WTC11 (cell line): Measurements from ENCODE around the gene AVPR2. TPM values are rescaled to one million over a fixed set of nuclear protein-coding genes. Genes with fewer than 3 reads are reported as not detected.

ENCODE experiments used
- ATAC-seq: fragments of 200-7000 bp; cut with Tn5 transposase; 2 replicates; pipeline ENCODE4 v1.10.0; 2021; ENCODE audit warnings: mild to moderate bottlenecking, moderate library complexity
- CTCF ChIA-PET: fragments of 300-600 bp; sonication (Branson Sonifier 250); formaldehyde crosslinking; loops from one replicate; lab custom pipeline; 2021; ENCODE audit warnings: antibody characterized with exemption; lab: Charles Lee
- POLR2A ChIA-PET: fragments of 350-600 bp; sonication (Branson Sonifier 250); formaldehyde crosslinking; loops from one replicate; lab custom pipeline; 2021; ENCODE audit warnings: antibody characterized with exemption; lab: Charles Lee
- DNase-seq: peaks from one replicate; pipeline ENCODE4 v3.0.0; 2021; ENCODE audit warnings: low spot score
- H3K27ac Mint-ChIP-seq: 2 replicates; pipeline ENCODE4 v1.8.0; 2021; ENCODE audit warnings: mixed read lengths
- H3K27me3 Mint-ChIP-seq: 2 replicates; pipeline ENCODE4 v1.8.0; 2021; ENCODE audit warnings: low read depth, mild to moderate bottlenecking, moderate library complexity, mixed read lengths
- H3K36me3 Mint-ChIP-seq: 2 replicates; pipeline ENCODE4 v1.8.0; 2021; ENCODE audit warnings: mixed read lengths
- H3K4me1 Mint-ChIP-seq: 2 replicates; pipeline ENCODE4 v1.8.0; 2022; ENCODE audit warnings: mixed read lengths
- H3K4me3 Mint-ChIP-seq: 2 replicates; pipeline ENCODE4 v1.8.0; 2021; ENCODE audit warnings: mild to moderate bottlenecking, moderate library complexity, mixed read lengths
- H3K9me3 Mint-ChIP-seq: 2 replicates; pipeline ENCODE4 v1.8.0; 2021; ENCODE audit warnings: mixed read lengths
- CREM ChIP-seq: sonication (generic); formaldehyde crosslinking; IDR thresholded peaks from 2 replicates; pipeline ENCODE4 v1.8.1; 2022; ENCODE audit warnings: mild to moderate bottlenecking, missing genetic modification reagents, moderate library complexity
- E2F1 ChIP-seq: sonication (generic); formaldehyde crosslinking; IDR thresholded peaks from 2 replicates; pipeline ENCODE4 v1.8.0; 2022; ENCODE audit warnings: mild to moderate bottlenecking, missing genetic modification reagents
- FOXJ3 ChIP-seq: sonication (generic); formaldehyde crosslinking; IDR thresholded peaks from 2 replicates; pipeline ENCODE4 v1.9.0; 2021; ENCODE audit warnings: missing genetic modification reagents, mild to moderate bottlenecking, borderline replicate concordance
- GRHL2 ChIP-seq: fragments of 250-450 bp; sonication (Bioruptor Pico); IDR thresholded peaks from 2 replicates; pipeline ENCODE4 v1.8.0; 2022; ENCODE audit warnings: mild to moderate bottlenecking, moderate library complexity; ENCODE audit not compliant: insufficient replicate concordance, severe bottlenecking
- GTF2I ChIP-seq: fragments of 250-450 bp; sonication (Bioruptor Pico); conservative IDR thresholded peaks from 2 replicates; pipeline ENCODE4 v1.4.0; 2021; ENCODE audit warnings: mild to moderate bottlenecking
- IRF2 ChIP-seq: sonication (generic); formaldehyde crosslinking; IDR thresholded peaks from 2 replicates; pipeline ENCODE4 v1.8.0; 2022; ENCODE audit warnings: low read depth, missing genetic modification reagents, borderline replicate concordance
- JUN ChIP-seq: sonication (generic); formaldehyde crosslinking; IDR thresholded peaks from 2 replicates; pipeline ENCODE4 v1.8.0; 2023; ENCODE audit warnings: mild to moderate bottlenecking, missing genetic modification reagents
- NFATC4 ChIP-seq: fragments of 250-450 bp; sonication (Bioruptor Pico); IDR thresholded peaks from 2 replicates; pipeline ENCODE4 v1.9.0; 2021; ENCODE audit warnings: mild to moderate bottlenecking
- NFE2L1 ChIP-seq: sonication (generic); formaldehyde crosslinking; IDR thresholded peaks from 2 replicates; pipeline ENCODE4 v1.8.1; 2023; ENCODE audit warnings: missing genetic modification reagents
- RORB ChIP-seq: fragments of 250-450 bp; sonication (Bioruptor Pico); IDR thresholded peaks from 2 replicates; pipeline ENCODE4 v1.9.0; 2021; ENCODE audit warnings: mild to moderate bottlenecking
- SMAD4 ChIP-seq: sonication (generic); formaldehyde crosslinking; IDR thresholded peaks from 2 replicates; pipeline ENCODE4 v1.8.0; 2022; ENCODE audit warnings: mild to moderate bottlenecking, missing genetic modification reagents
- SOX15 ChIP-seq: fragments of 250-450 bp; sonication (Bioruptor Pico); IDR thresholded peaks from 2 replicates; pipeline ENCODE4 v1.9.0; 2021; ENCODE audit warnings: mild to moderate bottlenecking
- TEAD4 ChIP-seq: sonication (generic); formaldehyde crosslinking; IDR thresholded peaks from 2 replicates; pipeline ENCODE4 v1.8.0; 2022; ENCODE audit warnings: mild to moderate bottlenecking, missing genetic modification reagents
- TP53 ChIP-seq: sonication (generic); formaldehyde crosslinking; IDR thresholded peaks from 2 replicates; pipeline ENCODE4 v1.8.1; 2023; ENCODE audit warnings: mild to moderate bottlenecking, missing genetic modification reagents
- ZMAT4 ChIP-seq: fragments of 250-450 bp; sonication (Bioruptor Pico); IDR thresholded peaks from 2 replicates; pipeline ENCODE4 v1.9.0; 2021; ENCODE audit warnings: mild to moderate bottlenecking
- ZNF138 ChIP-seq: sonication (generic); formaldehyde crosslinking; conservative IDR thresholded peaks from 2 replicates; pipeline ENCODE4 v1.8.1; 2022; ENCODE audit warnings: mild to moderate bottlenecking, moderate library complexity, missing genetic modification reagents
- ZNF263 ChIP-seq: sonication (generic); formaldehyde crosslinking; IDR thresholded peaks from 2 replicates; pipeline ENCODE4 v1.8.1; 2022; ENCODE audit warnings: low read depth, mild to moderate bottlenecking, moderate library complexity, missing genetic modification reagents
- ZNF317 ChIP-seq: sonication (generic); formaldehyde crosslinking; IDR thresholded peaks from 2 replicates; pipeline ENCODE4 v1.8.1; 2023; ENCODE audit warnings: low read depth, mild to moderate bottlenecking, moderate library complexity, missing genetic modification reagents, borderline replicate concordance
- ZSCAN18 ChIP-seq: fragments of 250-450 bp; sonication (Bioruptor Pico); IDR thresholded peaks from 2 replicates; pipeline ENCODE4 v2.1.2; 2022; ENCODE audit warnings: mild to moderate bottlenecking, moderate library complexity
- total RNA-seq: library from RNA; stranded (reverse); gene quantifications from 3 replicates; pipeline ENCODE4 v1.2.3, GENCODE V29; 2021
- TF ChIP-seq, protein P1 (sequence below): sonication (generic); formaldehyde crosslinking; IDR thresholded peaks from 2 replicates; pipeline ENCODE4 v1.8.0; 2022; ENCODE audit warnings: missing genetic modification reagents
- TF ChIP-seq, protein P2 (sequence below): sonication (generic); formaldehyde crosslinking; conservative IDR thresholded peaks from 2 replicates; pipeline ENCODE4 v1.8.1; 2022; ENCODE audit warnings: mild to moderate bottlenecking, missing genetic modification reagents
- TF ChIP-seq, protein P3 (sequence below): fragments of 250-450 bp; sonication (Bioruptor Pico); conservative IDR thresholded peaks from 2 replicates; pipeline ENCODE4 v1.9.0; 2021; ENCODE audit warnings: mild to moderate bottlenecking
- TF ChIP-seq, protein P4 (sequence below): sonication (generic); formaldehyde crosslinking; IDR thresholded peaks from 2 replicates; pipeline ENCODE4 v1.8.1; 2023; ENCODE audit warnings: mild to moderate bottlenecking, missing genetic modification reagents, moderate library complexity
- TF ChIP-seq, protein P5 (sequence below): sonication (generic); formaldehyde crosslinking; conservative IDR thresholded peaks from 2 replicates; pipeline ENCODE4 v1.8.1; 2023; ENCODE audit warnings: mild to moderate bottlenecking, low read depth, missing genetic modification reagents, moderate library complexity

The AVPR2 gene
- total RNA-seq, 1 experiment from 2014 or later: 0.11 TPM

DNA sequence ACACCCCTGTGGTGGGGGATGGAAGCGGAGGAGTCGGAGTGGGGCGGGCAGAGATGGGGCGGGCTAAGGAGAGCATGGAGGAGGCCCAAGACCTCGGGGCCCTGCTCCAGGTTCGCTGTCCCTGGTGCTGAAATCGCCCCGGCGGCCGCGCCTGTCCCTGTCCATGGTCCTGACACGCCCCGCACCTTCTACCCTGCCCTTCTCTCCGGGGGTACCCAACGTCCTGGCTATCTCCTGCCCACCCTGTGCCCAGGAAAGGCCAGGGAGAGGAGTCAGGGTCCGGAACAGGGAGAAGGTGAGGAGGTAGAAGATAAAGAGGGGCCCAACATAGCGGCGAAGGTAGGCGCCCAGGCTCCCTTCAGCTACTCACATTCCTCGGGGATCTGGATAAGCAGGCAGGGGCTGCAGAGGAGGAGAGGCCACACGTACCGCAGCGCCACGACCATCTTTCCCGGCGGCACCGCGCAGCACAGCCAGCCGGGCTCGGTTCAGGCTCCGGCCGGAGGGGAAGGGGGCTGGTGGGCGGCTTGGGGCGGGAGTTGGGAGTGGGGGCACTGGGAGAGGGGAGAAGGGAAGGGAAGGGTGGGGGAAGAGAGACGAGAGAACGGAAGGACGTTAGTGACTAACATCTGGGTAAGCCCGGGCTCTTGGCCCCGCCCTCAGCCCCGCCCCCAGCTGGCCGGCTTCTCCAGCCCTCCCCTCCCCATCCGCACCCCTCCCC lies 28.9 kb upstream of the AVPR2 start:
- no peaks in the 10 kb centered on the region for H3K9me3 Mint-ChIP-seq
- DNase-seq: peak; percentile 77
- no peaks in the 10 kb centered on the region for H3K36me3 Mint-ChIP-seq
- H3K4me1 Mint-ChIP-seq: peaks cover 41% of the 10 kb centered on the region
- CTCF ChIA-PET: interaction anchor here (0.6 to 1.5 kb wide), 3 partner anchors 12 to 188 kb away, joined by 3 read pairs; no protein-coding TSS in a partner anchor
- H3K27ac Mint-ChIP-seq: no peak overlapping the region
- POLR2A ChIA-PET: interaction anchor here (0.6 to 1.0 kb wide), 3 partner anchors 51 to 88 kb away, joined by 3 to 4 read pairs (median 3); partner anchors contain the start of gene ARHGAP4
- H3K27me3 Mint-ChIP-seq: no peaks in the 10 kb centered on the region; the same call in 1 of the 2 replicates
- H3K4me3 Mint-ChIP-seq: peak overlapping the region; percentile 33; the same call in 1 of the 2 replicates
- peak; percentile 61 for ATAC-seq
- TF ChIP-seq SMAD4 (CRISPR knock-in tag) (peak; percentile 99), ZMAT4 (CRISPR knock-in tag) (no peak), GTF2I (CRISPR knock-in tag) (no peak), GRHL2 (CRISPR knock-in tag) (no peak), ZNF317 (CRISPR knock-in tag) (peak; percentile 85), ZSCAN18 (CRISPR knock-in tag) (no peak), FOXJ3 (peak; percentile 89), SOX15 (no peak), JUN (peak; percentile 99), E2F1 (CRISPR knock-in tag) (peak; percentile 98), TEAD4 (CRISPR knock-in tag) (peak; percentile 99), CREM (peak; percentile 96), IRF2 (CRISPR knock-in tag) (peak; percentile 95), NFE2L1 (peak; percentile 100), RORB (no peak), TP53 (CRISPR knock-in tag) (peak; percentile 99), ZNF138 (CRISPR knock-in tag) (peak; percentile 92; the same call in 1 of the 2 replicates), NFATC4 (CRISPR knock-in tag) (no peak), ZNF263 (CRISPR knock-in tag) (peak; percentile 75; the same call in 1 of the 2 replicates)
- TF ChIP-seq, protein P1, sequence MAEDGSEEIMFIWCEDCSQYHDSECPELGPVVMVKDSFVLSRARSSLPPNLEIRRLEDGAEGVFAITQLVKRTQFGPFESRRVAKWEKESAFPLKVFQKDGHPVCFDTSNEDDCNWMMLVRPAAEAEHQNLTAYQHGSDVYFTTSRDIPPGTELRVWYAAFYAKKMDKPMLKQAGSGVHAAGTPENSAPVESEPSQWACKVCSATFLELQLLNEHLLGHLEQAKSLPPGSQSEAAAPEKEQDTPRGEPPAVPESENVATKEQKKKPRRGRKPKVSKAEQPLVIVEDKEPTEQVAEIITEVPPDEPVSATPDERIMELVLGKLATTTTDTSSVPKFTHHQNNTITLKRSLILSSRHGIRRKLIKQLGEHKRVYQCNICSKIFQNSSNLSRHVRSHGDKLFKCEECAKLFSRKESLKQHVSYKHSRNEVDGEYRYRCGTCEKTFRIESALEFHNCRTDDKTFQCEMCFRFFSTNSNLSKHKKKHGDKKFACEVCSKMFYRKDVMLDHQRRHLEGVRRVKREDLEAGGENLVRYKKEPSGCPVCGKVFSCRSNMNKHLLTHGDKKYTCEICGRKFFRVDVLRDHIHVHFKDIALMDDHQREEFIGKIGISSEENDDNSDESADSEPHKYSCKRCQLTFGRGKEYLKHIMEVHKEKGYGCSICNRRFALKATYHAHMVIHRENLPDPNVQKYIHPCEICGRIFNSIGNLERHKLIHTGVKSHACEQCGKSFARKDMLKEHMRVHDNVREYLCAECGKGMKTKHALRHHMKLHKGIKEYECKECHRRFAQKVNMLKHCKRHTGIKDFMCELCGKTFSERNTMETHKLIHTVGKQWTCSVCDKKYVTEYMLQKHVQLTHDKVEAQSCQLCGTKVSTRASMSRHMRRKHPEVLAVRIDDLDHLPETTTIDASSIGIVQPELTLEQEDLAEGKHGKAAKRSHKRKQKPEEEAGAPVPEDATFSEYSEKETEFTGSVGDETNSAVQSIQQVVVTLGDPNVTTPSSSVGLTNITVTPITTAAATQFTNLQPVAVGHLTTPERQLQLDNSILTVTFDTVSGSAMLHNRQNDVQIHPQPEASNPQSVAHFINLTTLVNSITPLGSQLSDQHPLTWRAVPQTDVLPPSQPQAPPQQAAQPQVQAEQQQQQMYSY (CRISPR knock-in tag): peak; percentile 78
- TF ChIP-seq, protein P2, sequence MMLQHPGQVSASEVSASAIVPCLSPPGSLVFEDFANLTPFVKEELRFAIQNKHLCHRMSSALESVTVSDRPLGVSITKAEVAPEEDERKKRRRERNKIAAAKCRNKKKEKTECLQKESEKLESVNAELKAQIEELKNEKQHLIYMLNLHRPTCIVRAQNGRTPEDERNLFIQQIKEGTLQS (CRISPR knock-in tag): peak; percentile 91
- TF ChIP-seq, protein P3, sequence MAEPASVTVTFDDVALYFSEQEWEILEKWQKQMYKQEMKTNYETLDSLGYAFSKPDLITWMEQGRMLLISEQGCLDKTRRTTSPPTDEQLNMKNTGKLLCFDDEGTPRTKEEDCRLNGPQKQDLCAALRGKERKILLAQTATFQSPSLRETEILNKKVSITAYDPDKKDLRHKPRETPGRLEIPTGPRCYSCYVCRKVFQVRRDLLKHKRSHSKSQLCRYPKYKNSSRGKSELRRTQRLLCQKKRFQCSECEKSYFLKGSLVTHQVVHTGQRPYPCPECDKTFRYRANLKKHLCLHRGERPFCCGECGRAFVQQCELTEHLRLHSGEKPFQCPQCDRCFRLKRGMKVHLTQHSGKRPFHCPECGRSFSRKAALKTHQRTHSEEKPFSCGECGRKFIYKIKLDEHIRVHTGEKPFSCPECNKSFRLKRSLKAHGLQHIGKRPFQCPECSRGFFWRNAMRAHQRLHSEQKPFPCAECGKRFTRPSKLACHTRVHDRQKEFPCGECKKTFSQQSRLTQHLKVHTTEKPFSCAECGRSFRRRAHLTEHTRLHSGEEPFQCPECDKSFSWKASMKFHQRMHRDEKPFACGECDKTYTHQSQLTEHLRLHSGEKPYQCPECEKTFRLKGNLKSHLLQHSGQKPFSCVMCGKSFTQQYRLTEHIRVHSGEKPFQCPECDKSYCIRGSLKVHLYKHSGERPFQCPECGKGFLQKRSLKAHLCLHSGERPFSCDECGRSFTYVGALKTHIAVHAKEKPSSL (CRISPR knock-in tag): no peak
- TF ChIP-seq, protein P4, sequence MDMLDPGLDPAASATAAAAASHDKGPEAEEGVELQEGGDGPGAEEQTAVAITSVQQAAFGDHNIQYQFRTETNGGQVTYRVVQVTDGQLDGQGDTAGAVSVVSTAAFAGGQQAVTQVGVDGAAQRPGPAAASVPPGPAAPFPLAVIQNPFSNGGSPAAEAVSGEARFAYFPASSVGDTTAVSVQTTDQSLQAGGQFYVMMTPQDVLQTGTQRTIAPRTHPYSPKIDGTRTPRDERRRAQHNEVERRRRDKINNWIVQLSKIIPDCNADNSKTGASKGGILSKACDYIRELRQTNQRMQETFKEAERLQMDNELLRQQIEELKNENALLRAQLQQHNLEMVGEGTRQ (CRISPR knock-in tag): peak; percentile 57
- TF ChIP-seq, protein P5, sequence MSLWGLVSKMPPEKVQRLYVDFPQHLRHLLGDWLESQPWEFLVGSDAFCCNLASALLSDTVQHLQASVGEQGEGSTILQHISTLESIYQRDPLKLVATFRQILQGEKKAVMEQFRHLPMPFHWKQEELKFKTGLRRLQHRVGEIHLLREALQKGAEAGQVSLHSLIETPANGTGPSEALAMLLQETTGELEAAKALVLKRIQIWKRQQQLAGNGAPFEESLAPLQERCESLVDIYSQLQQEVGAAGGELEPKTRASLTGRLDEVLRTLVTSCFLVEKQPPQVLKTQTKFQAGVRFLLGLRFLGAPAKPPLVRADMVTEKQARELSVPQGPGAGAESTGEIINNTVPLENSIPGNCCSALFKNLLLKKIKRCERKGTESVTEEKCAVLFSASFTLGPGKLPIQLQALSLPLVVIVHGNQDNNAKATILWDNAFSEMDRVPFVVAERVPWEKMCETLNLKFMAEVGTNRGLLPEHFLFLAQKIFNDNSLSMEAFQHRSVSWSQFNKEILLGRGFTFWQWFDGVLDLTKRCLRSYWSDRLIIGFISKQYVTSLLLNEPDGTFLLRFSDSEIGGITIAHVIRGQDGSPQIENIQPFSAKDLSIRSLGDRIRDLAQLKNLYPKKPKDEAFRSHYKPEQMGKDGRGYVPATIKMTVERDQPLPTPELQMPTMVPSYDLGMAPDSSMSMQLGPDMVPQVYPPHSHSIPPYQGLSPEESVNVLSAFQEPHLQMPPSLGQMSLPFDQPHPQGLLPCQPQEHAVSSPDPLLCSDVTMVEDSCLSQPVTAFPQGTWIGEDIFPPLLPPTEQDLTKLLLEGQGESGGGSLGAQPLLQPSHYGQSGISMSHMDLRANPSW (CRISPR knock-in tag): peak; percentile 93; the same call in 1 of the 2 replicates
